AG09309 (cell line): ENCODE data around the gene GPX4.

Source experiments
- DNase-seq: peaks from one replicate; pipeline ENCODE4 v3.0.0-alpha.2; 2010; ENCODE audit warnings: low read depth
- H3K4me3 ChIP-seq: 2 replicates; pipeline ENCODE4 v1.5.1; 2011; ENCODE audit warnings: mild to moderate bottlenecking, low read depth, low read length, moderate library complexity; ENCODE audit not compliant: control insufficient read depth
- CTCF ChIP-seq: IDR thresholded peaks from 2 replicates; pipeline ENCODE4 v1.5.1; 2011; ENCODE audit warnings: mild to moderate bottlenecking, low read depth, low read length, inconsistent platforms; ENCODE audit not compliant: insufficient read depth, control insufficient read depth; ENCODE audit errors: missing control alignments

The GPX4 gene

GRCh38 chr19:1104311-1105007 lies 665 bp downstream of the GPX4 start:
- no peak for DNase-seq
- no peak for TF ChIP-seq CTCF
- peak overlapping the region; percentile 77 for H3K4me3 ChIP-seq

GRCh38 chr19:1105008-1105872 lies 1.4 kb downstream of the GPX4 start:
- no peak for DNase-seq
- TF ChIP-seq CTCF: peak; percentile 1
- peak overlapping the region; percentile 77 for H3K4me3 ChIP-seq

GRCh38 chr19:1105873-1106840 lies 2.4 kb downstream of the GPX4 start:
- peak overlapping the region; percentile 77 for H3K4me3 ChIP-seq
- no peak for TF ChIP-seq CTCF

GRCh38 chr19:1106841-1107660 lies 3.3 kb downstream of the GPX4 start:
- H3K4me3 ChIP-seq: no peak overlapping the region
- DNase-seq: no peak
- peak; percentile 29 for TF ChIP-seq CTCF

More at GRCh38 chr19:1105873-1106840, 2.4 kb downstream of the GPX4 start:
- DNase-seq: no peak

- TF ChIP-seq CTCF: no peak
- no peak for DNase-seq
- H3K4me3 ChIP-seq: no peak overlapping the region
Observed at GRCh38 chr19:1107661-1108261, 4.0 kb downstream of the GPX4 start.
